ENCODE data around the gene SLC14A1.

DNA sequence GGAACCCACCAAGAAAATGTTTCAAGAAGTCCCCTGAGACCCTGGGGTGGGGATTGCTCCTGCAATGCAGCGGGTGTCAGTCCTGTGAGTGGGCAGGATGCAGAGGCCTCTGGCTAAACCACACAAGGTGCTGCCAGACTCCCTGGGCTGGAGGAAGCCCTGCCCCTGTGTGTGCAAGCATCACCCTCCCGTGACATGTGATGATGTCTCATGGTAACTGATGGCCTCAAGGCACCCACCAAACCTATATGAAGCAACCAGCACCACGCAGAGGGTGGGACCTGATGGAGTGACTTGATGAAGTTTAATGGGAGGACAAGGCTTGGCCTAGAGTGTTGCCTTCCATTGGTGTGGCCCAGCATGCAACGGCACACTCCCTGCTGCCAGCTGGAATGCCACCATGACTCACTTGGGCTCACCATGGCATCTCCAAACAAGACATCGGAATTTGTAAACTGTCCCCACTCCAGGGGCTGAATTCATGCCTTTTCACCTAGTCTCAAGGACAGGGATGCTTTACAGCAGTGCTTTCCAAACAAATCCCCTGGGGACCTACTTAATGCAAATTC, 8.7 kb upstream of the SLC14A1 start:
- no peak for TF ChIP-seq YY1 (IDR thresholded peaks at IDR 0.05; ENCODE audit: insufficient read depth, insufficient read length)
- no peak for TF ChIP-seq ZNF274 (IDR thresholded peaks at IDR 0.05; ENCODE audit: low read depth, low read length)

Data from NT2/D1 (cell line).